ENCODE data around the gene NVL.
A peak's percentile ranks its signal among the peaks of the same experiment; 100 is the strongest.

The NVL gene

GRCh38 chr1:224331824-224332223 lies 1.9 kb upstream of the NVL start:
- H3K9me2 ChIP-seq (replicated peaks; ENCODE audit: insufficient read depth, low read length): no peaks in the 10 kb centered on the region
- DNase-seq: no peak
- H3K79me2 ChIP-seq (ENCODE audit: low read length): peaks cover 31% of the 10 kb centered on the region
- no peak overlapping the region for H3K4me3 ChIP-seq (ENCODE audit: low read length)
- peaks cover 10% of the 10 kb centered on the region for H3K4me1 ChIP-seq (ENCODE audit: low read length)
- H3K27ac ChIP-seq (ENCODE audit: low read length): no peak overlapping the region
- no peak overlapping the region for H3K9ac ChIP-seq (ENCODE audit: low read length)
- no peaks in the 10 kb centered on the region for H3K9me3 ChIP-seq (replicated peaks; ENCODE audit: insufficient read depth, low read length)
- H3K36me3 ChIP-seq (replicated peaks; ENCODE audit: insufficient read depth, low read length): 0 out of 2 replicates have a peak, but pooled peaks cover 4% of the 10 kb centered on the region
- no peak overlapping the region for H2AFZ ChIP-seq (ENCODE audit: low read length)
- TF ChIP-seq CTCF (IDR thresholded peaks at IDR 0.05; ENCODE audit: low read length): no peak
- no peak for TF ChIP-seq EZH2 (optimal IDR thresholded peaks at IDR 0.05; ENCODE audit: low read depth, low read length)
- no peak for TF ChIP-seq EZH2phosphoT487 (IDR thresholded peaks at IDR 0.05; ENCODE audit: low read length)
- peaks cover 12% of the 10 kb centered on the region for H3F3A ChIP-seq (ENCODE audit: insufficient read depth, low read length)
- no peaks in the 10 kb centered on the region; the same call in 1 of the 2 replicates for H4K20me1 ChIP-seq (ENCODE audit: insufficient read depth, low read length)
- H3K4me2 ChIP-seq (ENCODE audit: low read depth, low read length): no peak overlapping the region
- H3K27me3 ChIP-seq (replicated peaks; ENCODE audit: insufficient read depth, low read length): no peaks in the 10 kb centered on the region

DNA sequence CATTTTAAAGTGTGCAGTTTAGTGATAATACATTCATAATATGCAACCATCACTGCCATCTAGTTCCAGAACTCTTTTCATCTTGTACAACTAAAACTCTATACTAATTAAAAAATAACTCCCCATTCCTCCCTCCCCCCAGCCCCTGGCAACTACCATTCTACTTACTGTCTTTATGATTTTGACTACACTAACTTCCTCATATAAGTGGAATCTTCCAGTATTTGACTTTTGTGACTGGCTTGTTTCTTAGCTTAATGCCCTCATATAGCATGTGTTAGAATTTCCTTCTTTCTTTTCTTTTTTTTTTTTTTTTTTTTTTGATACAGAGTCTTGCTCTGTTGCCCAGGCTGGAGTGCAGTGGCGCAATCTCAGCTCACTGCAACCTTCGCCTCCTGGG lies 1.4 kb upstream of the NVL start:
- Histone ChIP-seq H3K4me1 (ENCODE audit: low read length) (peaks cover 10% of the 10 kb centered on the region), H3K79me2 (ENCODE audit: low read length) (peaks cover 35% of the 10 kb centered on the region), H2AFZ (ENCODE audit: low read length) (no peak overlapping the region), H3K9me2 (replicated peaks; ENCODE audit: insufficient read depth, low read length) (no peaks in the 10 kb centered on the region), H3K27me3 (replicated peaks; ENCODE audit: insufficient read depth, low read length) (no peaks in the 10 kb centered on the region), H3F3A (ENCODE audit: insufficient read depth, low read length) (peaks cover 12% of the 10 kb centered on the region), H3K9me3 (replicated peaks; ENCODE audit: insufficient read depth, low read length) (no peaks in the 10 kb centered on the region), H3K9ac (ENCODE audit: low read length) (peak overlapping the region; percentile 90; the same call in 1 of the 2 replicates), H3K27ac (ENCODE audit: low read length) (no peak overlapping the region), H3K4me2 (ENCODE audit: low read depth, low read length) (peak overlapping the region; percentile 71; the same call in 1 of the 2 replicates), H3K36me3 (replicated peaks; ENCODE audit: insufficient read depth, low read length) (peaks cover 4% of the 10 kb centered on the region; the same call in 1 of the 2 replicates), H4K20me1 (ENCODE audit: insufficient read depth, low read length) (peaks cover 2% of the 10 kb centered on the region; the same call in 1 of the 2 replicates), H3K4me3 (ENCODE audit: low read length) (no peak overlapping the region)
- no peak for TF ChIP-seq CTCF (IDR thresholded peaks at IDR 0.05; ENCODE audit: low read length)
- no peak for TF ChIP-seq EZH2phosphoT487 (IDR thresholded peaks at IDR 0.05; ENCODE audit: low read length)
- TF ChIP-seq EZH2 (optimal IDR thresholded peaks at IDR 0.05; ENCODE audit: low read depth, low read length): no peak
- DNase-seq: no peak

GRCh38 chr1:224329484-224329841 lies 509 bp downstream of the NVL start:
- Histone ChIP-seq H3K9ac (ENCODE audit: low read length) (peak overlapping the region; percentile 90), H4K20me1 (ENCODE audit: insufficient read depth, low read length) (peaks cover 2% of the 10 kb centered on the region; the same call in 1 of the 2 replicates), H3K4me2 (ENCODE audit: low read depth, low read length) (peak overlapping the region; percentile 71), H3K27ac (ENCODE audit: low read length) (peak overlapping the region; percentile 82; the same call in 1 of the 2 replicates), H3K9me2 (replicated peaks; ENCODE audit: insufficient read depth, low read length) (no peaks in the 10 kb centered on the region), H3K79me2 (ENCODE audit: low read length) (peaks cover 48% of the 10 kb centered on the region), H2AFZ (ENCODE audit: low read length) (peak overlapping the region; percentile 87), H3K9me3 (replicated peaks; ENCODE audit: insufficient read depth, low read length) (no peaks in the 10 kb centered on the region), H3K27me3 (replicated peaks; ENCODE audit: insufficient read depth, low read length) (no peaks in the 10 kb centered on the region), H3K4me3 (ENCODE audit: low read length) (peak overlapping the region; percentile 97), H3F3A (ENCODE audit: insufficient read depth, low read length) (peaks cover 12% of the 10 kb centered on the region), H3K36me3 (replicated peaks; ENCODE audit: insufficient read depth, low read length) (peaks cover 4% of the 10 kb centered on the region; the same call in 1 of the 2 replicates), H3K4me1 (ENCODE audit: low read length) (peaks cover 10% of the 10 kb centered on the region)
- DNase-seq: no peak
- TF ChIP-seq CTCF (IDR thresholded peaks at IDR 0.05; ENCODE audit: low read length) (no peak), EZH2phosphoT487 (IDR thresholded peaks at IDR 0.05; ENCODE audit: low read length) (no peak), EZH2 (optimal IDR thresholded peaks at IDR 0.05; ENCODE audit: low read depth, low read length) (no peak)
